LNCAP (cell line): ENCODE results near the gene ASB1.

Experiments used
- TF ChIP-seq, protein P1 (sequence below): fragments of 450-650 bp; IDR thresholded peaks from 2 replicates; pipeline ENCODE4 v1.5.1; 2017; ENCODE audit warnings: mild to moderate bottlenecking

The ASB1 gene

DNA sequence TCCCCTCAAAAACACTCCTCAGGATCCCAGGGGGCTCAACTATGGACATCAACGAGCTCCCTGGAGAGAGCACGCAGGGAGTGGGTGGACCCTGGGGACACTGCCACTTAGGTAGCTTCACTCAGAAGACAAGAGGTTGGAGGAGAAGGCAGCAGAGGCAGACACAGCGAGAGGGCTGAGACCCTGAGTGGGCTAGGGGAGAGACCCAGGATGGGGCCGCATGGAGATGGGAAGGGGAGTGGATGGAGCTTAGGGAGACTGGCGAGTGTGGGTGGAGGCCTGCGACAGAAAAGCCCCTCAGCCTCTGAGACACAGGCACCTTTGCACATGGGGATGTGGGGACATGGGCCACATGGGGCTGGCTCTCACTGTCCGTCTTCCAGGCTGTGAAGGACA, 70.9 kb downstream of the ASB1 start:
- TF ChIP-seq, protein P1, sequence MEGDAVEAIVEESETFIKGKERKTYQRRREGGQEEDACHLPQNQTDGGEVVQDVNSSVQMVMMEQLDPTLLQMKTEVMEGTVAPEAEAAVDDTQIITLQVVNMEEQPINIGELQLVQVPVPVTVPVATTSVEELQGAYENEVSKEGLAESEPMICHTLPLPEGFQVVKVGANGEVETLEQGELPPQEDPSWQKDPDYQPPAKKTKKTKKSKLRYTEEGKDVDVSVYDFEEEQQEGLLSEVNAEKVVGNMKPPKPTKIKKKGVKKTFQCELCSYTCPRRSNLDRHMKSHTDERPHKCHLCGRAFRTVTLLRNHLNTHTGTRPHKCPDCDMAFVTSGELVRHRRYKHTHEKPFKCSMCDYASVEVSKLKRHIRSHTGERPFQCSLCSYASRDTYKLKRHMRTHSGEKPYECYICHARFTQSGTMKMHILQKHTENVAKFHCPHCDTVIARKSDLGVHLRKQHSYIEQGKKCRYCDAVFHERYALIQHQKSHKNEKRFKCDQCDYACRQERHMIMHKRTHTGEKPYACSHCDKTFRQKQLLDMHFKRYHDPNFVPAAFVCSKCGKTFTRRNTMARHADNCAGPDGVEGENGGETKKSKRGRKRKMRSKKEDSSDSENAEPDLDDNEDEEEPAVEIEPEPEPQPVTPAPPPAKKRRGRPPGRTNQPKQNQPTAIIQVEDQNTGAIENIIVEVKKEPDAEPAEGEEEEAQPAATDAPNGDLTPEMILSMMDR: no peak

GRCh38 chr2:238498188-238498587, 71.5 kb downstream of the ASB1 start:
- TF ChIP-seq, protein P1: no peak

DNA sequence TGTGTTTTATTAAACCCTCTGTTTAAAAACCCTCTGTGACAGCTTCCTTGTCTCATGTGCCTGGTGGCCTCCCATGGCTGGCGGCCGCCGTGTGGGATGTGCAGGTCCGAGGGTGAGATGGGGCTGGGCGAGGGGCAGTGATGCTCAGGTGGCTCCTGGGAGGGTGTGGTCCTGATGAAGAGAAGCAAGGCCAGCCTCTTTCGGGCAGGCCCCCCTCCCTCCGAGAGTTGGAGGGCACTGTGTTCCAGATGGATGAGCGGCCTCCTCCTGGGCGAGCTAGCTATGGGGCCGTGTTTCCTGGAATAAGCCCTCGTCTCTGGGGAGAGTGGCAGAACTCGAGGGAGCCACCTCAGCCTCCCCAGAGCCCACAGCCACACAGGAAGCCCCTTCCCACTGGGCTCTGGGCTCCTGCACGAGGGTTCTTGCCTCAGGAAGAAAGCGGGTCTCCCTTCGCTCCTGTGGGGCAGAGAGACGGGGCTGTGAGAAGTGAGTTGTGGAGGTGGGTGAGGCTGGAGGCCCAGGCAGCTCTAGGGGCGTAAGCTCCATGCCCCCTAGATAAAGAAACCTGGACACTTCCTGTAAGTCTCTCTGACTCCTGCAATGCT, 72.1 kb downstream of the ASB1 start:
- TF ChIP-seq, protein P1: no peak

GRCh38 chr2:238499731-238500580, 73.2 kb downstream of the ASB1 start:
- TF ChIP-seq, protein P1: no peak

DNA sequence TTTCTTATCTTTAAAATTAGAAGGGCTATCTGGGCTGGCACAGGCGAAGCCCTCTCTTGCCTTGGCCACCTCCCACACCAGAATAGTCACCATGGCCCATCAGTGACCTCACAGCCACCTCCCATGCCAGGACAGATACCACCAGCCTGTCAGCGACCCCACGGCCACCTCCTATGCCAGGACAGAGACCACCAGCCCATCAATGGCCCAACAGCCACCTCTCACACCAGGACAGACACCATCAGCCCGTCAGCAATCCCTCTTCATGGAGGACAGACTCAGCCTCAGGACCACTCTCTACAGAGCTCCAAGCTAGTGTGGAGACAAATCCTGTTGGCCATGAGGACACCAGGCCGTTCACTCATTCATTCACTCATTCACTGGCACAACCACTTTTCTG, 74.6 kb downstream of the ASB1 start:
- TF ChIP-seq, protein P1: no peak
